Muscle of back (tissue), 13 donors: Measurements from ENCODE around the gene BLZF1. TPM values are rescaled to one million over a fixed set of nuclear protein-coding genes. Genes with fewer than 3 reads are reported as not detected.
"Not testable (repeated sequence)": the region's sequence is repeated elsewhere in the genome, so short reads cannot be mapped to it uniquely, and the experiment has no call there.

ENCODE experiments used
- DNase-seq, 3 donors: peaks; one replicate each; pipeline versions ENCODE4 v3.0.0 to v3.0.0-alpha.2; 2013
- long read RNA-seq, 9 donors: transcript quantifications; one replicate each; lab custom pipeline, GENCODE V29; 2026
- polyA plus RNA-seq, 10 donors: library from polyadenylated mRNA; unstranded; fragments of 120-200 nt; gene quantifications; one replicate each; pipeline ENCODE4 v1.2.1, GENCODE V29; 2013; ENCODE audit not compliant: insufficient read length in 10 of 10

BLZF1 gene, protein sequence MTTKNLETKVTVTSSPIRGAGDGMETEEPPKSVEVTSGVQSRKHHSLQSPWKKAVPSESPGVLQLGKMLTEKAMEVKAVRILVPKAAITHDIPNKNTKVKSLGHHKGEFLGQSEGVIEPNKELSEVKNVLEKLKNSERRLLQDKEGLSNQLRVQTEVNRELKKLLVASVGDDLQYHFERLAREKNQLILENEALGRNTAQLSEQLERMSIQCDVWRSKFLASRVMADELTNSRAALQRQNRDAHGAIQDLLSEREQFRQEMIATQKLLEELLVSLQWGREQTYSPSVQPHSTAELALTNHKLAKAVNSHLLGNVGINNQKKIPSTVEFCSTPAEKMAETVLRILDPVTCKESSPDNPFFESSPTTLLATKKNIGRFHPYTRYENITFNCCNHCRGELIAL
- 10 to 100 TPM; 17.4 to 21.6 (median 20.0) TPM for polyA plus RNA-seq
- long read RNA-seq, donor 1, partial matches to known transcripts: 0 of 2 reads
- long read RNA-seq, donor 1, other reads (novel, unspliced or antisense): 0 of 2 reads
- long read RNA-seq, donor 2, partial matches to known transcripts: 7 of 8 reads
- long read RNA-seq, donor 2, other reads (novel, unspliced or antisense): 0 of 8 reads
- long read RNA-seq, donor 3: 0 reads
- long read RNA-seq, donor 4, partial matches to known transcripts: 0 of 4 reads
- long read RNA-seq, donor 4, other reads (novel, unspliced or antisense): 0 of 4 reads
- long read RNA-seq, donor 5, partial matches to known transcripts: 0 of 6 reads
- long read RNA-seq, donor 5, other reads (novel, unspliced or antisense): 0 of 6 reads
- long read RNA-seq, donor 6, transcript BLZF1-203 (7 exons, 2,749 nt): major isoform, 5 of 8 reads
- long read RNA-seq, donor 6, partial matches to known transcripts: 0 of 8 reads
- long read RNA-seq, donor 6, other reads (novel, unspliced or antisense): 0 of 8 reads
- long read RNA-seq, donor 7, transcript BLZF1-203 (7 exons, 2,749 nt): major isoform, 5 of 8 reads
- long read RNA-seq, donor 7, partial matches to known transcripts: 0 of 8 reads
- long read RNA-seq, donor 7, other reads (novel, unspliced or antisense): 0 of 8 reads
- long read RNA-seq, donor 8, partial matches to known transcripts: 0 of 3 reads
- long read RNA-seq, donor 8, other reads (novel, unspliced or antisense): 0 of 3 reads
- long read RNA-seq, donor 9: 0 reads

DNA sequence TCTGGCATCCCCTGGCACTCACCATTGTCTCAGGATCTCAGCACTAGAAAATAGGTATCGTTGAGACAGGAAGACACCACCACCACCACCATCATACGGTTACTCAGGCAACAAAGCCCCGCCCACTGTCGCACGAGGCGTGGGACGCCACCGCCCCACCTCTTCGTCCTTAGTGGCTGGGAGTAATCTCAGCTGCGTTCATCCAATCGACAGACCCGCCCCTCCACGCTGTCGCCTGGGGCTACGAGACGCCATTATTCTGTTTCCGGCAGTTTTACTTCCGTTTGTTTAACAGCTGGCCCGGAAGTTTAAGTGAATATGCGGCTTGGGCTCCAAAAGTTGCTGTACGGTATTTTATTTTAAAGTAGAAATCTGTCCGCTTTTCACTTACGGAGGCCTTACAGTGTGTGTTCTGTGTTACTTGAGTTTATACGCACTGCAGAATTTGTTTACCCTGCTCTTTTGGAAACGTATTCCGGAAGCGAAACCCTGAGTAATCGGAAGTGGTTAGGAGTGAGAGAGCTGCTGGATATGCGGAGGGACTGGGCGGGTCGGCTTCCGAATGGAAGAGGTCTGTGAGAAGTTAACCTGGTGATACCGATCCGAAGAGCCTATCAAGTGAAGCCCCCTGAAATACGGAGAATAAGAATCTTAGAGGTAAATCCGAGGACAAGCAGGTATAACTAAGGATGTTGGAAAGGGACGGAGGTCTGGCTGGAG, at the start of gene BLZF1, which contains the start of gene NME7:
TSS of gene BLZF1 (plus strand) at position 510 of the 720 bp plus-strand sequence. CDS start 1,328 bp downstream, outside the sequence.
TSS of gene NME7 (minus strand) at position 112 of the 720 bp plus-strand sequence. CDS start at position 25, 87 bp downstream.
- DNase-seq: peak; percentile 97 to 98 (median 97)

GRCh38 chr1:169318536-169319244, 49.3 kb upstream of the BLZF1 start:
- peak in 2 of 3 donors; percentile 18 to 59 for DNase-seq

GRCh38 chr1:169321539-169321938, 46.5 kb upstream of the BLZF1 start:
- DNase-seq: no peak

DNA sequence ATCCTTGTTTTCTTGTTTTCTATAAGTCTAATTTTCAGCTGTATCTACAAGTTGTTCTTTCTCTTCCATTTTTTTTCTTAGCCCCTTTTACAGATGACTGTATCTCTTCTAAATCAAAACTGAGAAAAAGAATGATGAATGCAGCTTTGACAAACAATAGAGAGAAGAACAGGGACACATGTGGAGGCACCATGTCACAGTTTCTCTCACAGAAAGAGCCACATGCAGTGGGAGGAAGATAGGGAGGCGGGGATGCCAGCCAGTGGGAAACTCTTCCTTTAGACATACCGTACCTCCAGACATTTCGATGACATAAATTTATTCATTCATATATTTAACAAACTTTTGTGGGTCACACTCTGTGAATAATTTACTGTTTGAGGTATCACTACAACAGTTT, 45.9 kb upstream of the BLZF1 start:
- DNase-seq: no peak

GRCh38 chr1:169325117-169325516, 42.9 kb upstream of the BLZF1 start:
- DNase-seq: no peak

- DNase-seq: no peak
These were observed 41.6 kb upstream of the BLZF1 start for GRCh38 chr1:169326261-169326955.

- no peak for DNase-seq
These were observed 41.1 kb upstream of the BLZF1 start for GRCh38 chr1:169326956-169327268.

- DNase-seq: no peak
These were observed 40.1 kb upstream of the BLZF1 start for GRCh38 chr1:169327875-169328274.

DNA sequence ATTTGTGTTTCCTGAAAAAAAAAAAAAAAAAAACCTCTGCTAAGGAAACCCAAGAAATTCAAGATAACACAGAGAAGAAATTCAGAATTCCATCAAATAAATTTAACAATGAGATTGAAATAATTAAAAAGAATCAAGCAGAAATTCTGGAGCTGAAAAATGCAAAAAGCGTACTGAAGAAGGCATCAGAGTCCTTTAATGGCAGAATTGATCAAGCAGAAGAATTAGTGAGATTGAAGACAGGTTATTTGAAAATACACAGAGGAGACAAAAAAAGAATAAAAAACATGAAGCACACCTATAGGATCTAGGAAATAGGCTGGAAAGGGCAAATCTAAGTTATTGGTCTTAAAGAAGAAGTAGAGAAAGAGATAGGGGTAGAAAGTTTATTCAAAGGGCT, 38.6 kb upstream of the BLZF1 start:
- DNase-seq: no peak

DNA sequence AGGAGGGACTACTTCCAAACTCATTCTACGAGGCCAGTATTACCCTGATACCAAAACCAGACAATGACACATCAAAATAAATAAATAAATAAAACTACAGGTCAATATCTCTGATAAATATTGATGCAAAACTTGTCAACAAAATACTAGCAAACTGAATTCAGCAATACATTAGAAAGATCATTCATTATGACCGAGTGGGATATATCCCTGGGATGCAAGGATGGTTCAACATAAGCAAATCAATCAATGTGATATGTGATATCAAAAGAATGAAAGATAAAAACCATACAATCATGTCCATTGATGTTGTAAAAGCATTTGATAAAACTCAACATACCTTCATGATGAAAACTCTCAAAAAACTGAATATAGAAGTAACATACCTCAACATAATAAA, 37.1 kb upstream of the BLZF1 start:
- no peak for DNase-seq

- DNase-seq: not testable (repeated sequence)
These were observed 33.3 kb upstream of the BLZF1 start for GRCh38 chr1:169334727-169335126.

GRCh38 chr1:169336947-169337715, 30.9 kb upstream of the BLZF1 start:
- not testable (repeated sequence) for DNase-seq

DNA sequence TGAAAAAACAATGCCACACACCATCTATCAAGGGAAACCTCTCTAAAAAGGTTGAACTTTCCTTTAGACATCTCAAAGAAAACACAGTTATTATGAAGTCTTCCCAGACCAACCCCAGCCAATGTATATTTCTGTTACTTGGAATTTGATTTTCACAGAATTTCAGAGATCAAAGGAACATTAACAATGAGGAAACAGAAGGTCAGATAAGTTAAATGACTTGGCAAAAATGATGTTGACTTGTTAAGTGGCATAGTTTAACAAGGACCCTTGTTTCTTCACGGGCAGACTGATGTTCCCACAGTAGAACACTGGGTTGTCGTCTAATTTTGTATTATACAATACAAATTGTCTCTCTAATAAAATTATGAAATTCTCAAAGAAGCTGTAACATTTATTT, 29.4 kb upstream of the BLZF1 start:
- DNase-seq: no peak

DNA sequence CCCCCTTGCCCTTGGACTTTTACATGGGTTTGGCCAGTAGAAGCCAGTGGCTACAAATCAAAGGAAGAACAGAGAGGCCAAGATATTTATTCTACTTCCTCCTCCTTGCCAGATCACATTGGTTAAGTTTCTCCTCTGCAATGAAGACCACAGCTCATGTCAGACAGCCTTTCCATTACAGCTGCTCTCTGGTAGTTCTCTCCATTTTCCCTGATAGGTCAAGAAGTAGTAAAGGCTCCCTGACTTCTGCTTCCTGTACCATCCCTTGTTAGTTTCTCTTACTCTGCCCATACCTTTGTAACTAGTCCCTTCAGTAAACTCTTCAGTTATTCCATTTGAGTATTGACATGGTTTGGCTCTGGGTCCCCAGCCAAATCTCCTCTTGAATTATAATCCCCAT, 28.2 kb upstream of the BLZF1 start:
- DNase-seq: no peak

DNA sequence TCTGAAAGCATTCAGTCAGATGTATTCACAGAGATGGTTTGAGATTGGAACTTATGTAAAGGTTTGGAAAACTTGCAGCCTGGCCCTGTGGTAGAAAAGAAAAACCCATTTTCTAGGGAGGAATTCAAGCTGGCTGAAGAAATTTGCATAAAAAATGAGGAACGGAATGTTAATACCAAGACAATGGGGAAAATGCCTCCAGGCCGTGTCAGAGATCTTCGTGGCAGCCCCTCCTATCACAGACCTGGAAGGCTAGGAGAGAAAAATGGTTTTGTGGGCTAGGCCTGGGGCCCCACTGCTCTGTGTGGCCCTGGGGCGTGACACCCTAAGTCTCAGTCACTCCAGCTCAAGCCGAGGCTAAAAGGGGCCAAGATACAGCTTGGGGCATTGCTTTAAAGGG, 27.1 kb upstream of the BLZF1 start:
- DNase-seq: no peak

DNA sequence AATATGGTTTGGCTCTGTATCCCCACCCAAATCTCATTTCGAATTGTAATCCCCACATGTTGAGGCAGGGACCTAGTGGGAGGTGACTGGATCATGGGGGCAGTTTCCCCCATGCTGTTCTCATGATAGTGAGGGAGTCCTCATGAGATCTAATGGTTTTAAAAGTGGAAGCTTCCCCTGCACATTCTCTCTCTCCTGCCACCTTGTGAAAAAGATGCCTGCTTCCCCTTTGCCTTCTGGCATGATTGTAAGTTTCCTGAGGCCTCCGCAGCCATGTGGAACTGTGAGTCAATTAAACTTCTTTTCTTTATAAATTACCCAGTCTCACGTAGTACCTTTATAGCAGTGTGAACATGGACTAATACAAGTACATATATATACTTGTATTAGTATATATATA, 25.9 kb upstream of the BLZF1 start:
- DNase-seq: not testable (repeated sequence)

- DNase-seq: no peak
These were observed 22.5 kb upstream of the BLZF1 start for GRCh38 chr1:169345511-169345910.

- DNase-seq: no peak
These were observed 21.9 kb upstream of the BLZF1 start for GRCh38 chr1:169346036-169346589.
